HG03439 (cell line): Measurements from ENCODE around the gene RILPL2.
"Not testable (repeated sequence)": the region's sequence is repeated elsewhere in the genome, so short reads cannot be mapped to it uniquely, and the experiment has no call there.

Source experiments
- ATAC-seq: cut with Tn5 transposase; IDR thresholded peaks from one replicate; pipeline ENCODE4 v1.9.1; 2021; ENCODE audit warnings: mild to moderate bottlenecking, moderate library complexity; ENCODE audit not compliant: unreplicated experiment

Gene RILPL2

GRCh38 chr12:123407269-123407668 is 29.2 kb downstream of the RILPL2 start:
- not testable (repeated sequence) for ATAC-seq

GRCh38 chr12:123404581-123404980 is 31.9 kb downstream of the RILPL2 start:
- no peak for ATAC-seq

- no peak for ATAC-seq
Observed at GRCh38 chr12:123401753-123402683, 34.5 kb downstream of the RILPL2 start.

GRCh38 chr12:123399255-123399617 is 37.2 kb downstream of the RILPL2 start:
- no peak for ATAC-seq

- ATAC-seq, result no peak
Observed at GRCh38 chr12:123398550-123399254, 37.8 kb downstream of the RILPL2 start.

- no peak for ATAC-seq
Observed at GRCh38 chr12:123398177-123398549, 38.3 kb downstream of the RILPL2 start.

- ATAC-seq, result no peak
Observed at GRCh38 chr12:123397400-123397799, 39.1 kb downstream of the RILPL2 start.

GRCh38 chr12:123396954-123397353 is 39.5 kb downstream of the RILPL2 start:
- no peak for ATAC-seq

- no peak for ATAC-seq
Observed at GRCh38 chr12:123396543-123396942, 39.9 kb downstream of the RILPL2 start.

- no peak for ATAC-seq
Observed at GRCh38 chr12:123395236-123395635, 41.2 kb downstream of the RILPL2 start.

- ATAC-seq, result no peak
Observed at GRCh38 chr12:123393747-123394146, 42.7 kb downstream of the RILPL2 start.

- no peak for ATAC-seq
Observed at GRCh38 chr12:123391546-123392343, 44.7 kb downstream of the RILPL2 start.

GRCh38 chr12:123390498-123391426 is 45.7 kb downstream of the RILPL2 start:
- ATAC-seq, result no peak

- peak; percentile 10 for ATAC-seq
Observed at GRCh38 chr12:123389560-123390351, 46.7 kb downstream of the RILPL2 start.

GRCh38 chr12:123388951-123389559 is 47.4 kb downstream of the RILPL2 start:
- ATAC-seq, result peak; percentile 18

GRCh38 chr12:123388177-123388950 is 48.1 kb downstream of the RILPL2 start:
- peak; percentile 33 for ATAC-seq

GRCh38 chr12:123387508-123388176 is 48.8 kb downstream of the RILPL2 start:
- no peak for ATAC-seq

- ATAC-seq, result not testable (repeated sequence)
Observed at GRCh38 chr12:123385536-123385935, 50.9 kb downstream of the RILPL2 start.
